OCI-LY1 (cell line): ENCODE measurements around the gene SMIM5.
A peak's percentile ranks its signal among the peaks of the same experiment; 100 is the strongest.
"Not testable (repeated sequence)": the region's sequence is repeated elsewhere in the genome, so short reads cannot be mapped to it uniquely, and the experiment has no call there.

ENCODE experiments used
- H2AFZ ChIP-seq: fragments of 200-600 bp; sonication (generic), shearing (Covaris generic); 2 replicates; pipeline ENCODE4 v1.6.0; 2014; ENCODE audit warnings: antibody characterized with exemption, mild to moderate bottlenecking, low read length
- H3F3A ChIP-seq: fragments of 200-600 bp; sonication (generic), shearing (Covaris generic); 2 replicates; pipeline ENCODE4 v1.6.0; 2014; ENCODE audit warnings: mild to moderate bottlenecking, antibody characterized with exemption, low read length, moderate library complexity; ENCODE audit not compliant: insufficient read depth
- H3K27ac ChIP-seq: fragments of 200-600 bp; sonication (generic); 2 replicates; pipeline ENCODE4 v1.5.1; 2014; ENCODE audit warnings: low read length, mixed run types, mild to moderate bottlenecking, low read depth; ENCODE audit not compliant: poor library complexity, severe bottlenecking
- H3K27me3 ChIP-seq: fragments of 200-600 bp; sonication (generic); 2 replicates; pipeline ENCODE4 v1.6.0; 2014; ENCODE audit warnings: antibody characterized with exemption, mild to moderate bottlenecking, low read length, moderate library complexity; ENCODE audit not compliant: insufficient read depth
- H3K36me3 ChIP-seq: fragments of 200-600 bp; sonication (generic); 2 replicates; pipeline ENCODE4 v1.6.1; 2014; ENCODE audit warnings: mild to moderate bottlenecking, antibody characterized with exemption, low read length, moderate library complexity, mixed read lengths; ENCODE audit not compliant: insufficient read depth
- H3K4me1 ChIP-seq: fragments of 200-600 bp; sonication (generic); 2 replicates; pipeline ENCODE4 v1.5.1; 2014; ENCODE audit warnings: mild to moderate bottlenecking, low read length, moderate library complexity; ENCODE audit not compliant: insufficient read depth, severe bottlenecking
- H3K4me2 ChIP-seq: fragments of 200-600 bp; sonication (generic), shearing (Covaris generic); 2 replicates; pipeline ENCODE4 v1.6.1; 2014; ENCODE audit warnings: low read length
- H3K4me3 ChIP-seq: fragments of 200-600 bp; sonication (generic); 2 replicates; pipeline ENCODE4 v1.5.1; 2014; ENCODE audit warnings: low read length, low read depth, mild to moderate bottlenecking, mixed read lengths; ENCODE audit not compliant: poor library complexity, severe bottlenecking
- H3K79me2 ChIP-seq: fragments of 200-600 bp; shearing (Covaris generic); 2 replicates; pipeline ENCODE4 v1.6.1; 2016; ENCODE audit warnings: mixed run types, low read length, mixed read lengths; ENCODE audit not compliant: insufficient read depth
- H3K9ac ChIP-seq: fragments of 200-600 bp; sonication (generic), shearing (Covaris generic); 2 replicates; pipeline ENCODE4 v1.6.1; 2014; ENCODE audit warnings: mild to moderate bottlenecking, low read length, mixed read lengths
- H3K9me2 ChIP-seq: fragments of 200-600 bp; sonication (generic), shearing (Covaris generic); 2 replicates; pipeline ENCODE4 v1.6.1; 2014; ENCODE audit warnings: low read depth, mild to moderate bottlenecking, low read length, mixed read lengths
- H3K9me3 ChIP-seq: fragments of 200-600 bp; shearing (Covaris generic); 2 replicates; pipeline ENCODE4 v1.6.1; 2014; ENCODE audit warnings: low read length, mixed read lengths
- H4K20me1 ChIP-seq: fragments of 200-600 bp; sonication (generic), shearing (Covaris generic); 2 replicates; pipeline ENCODE4 v1.6.0; 2016; ENCODE audit warnings: mild to moderate bottlenecking, low read length; ENCODE audit not compliant: insufficient read depth
- EZH2 ChIP-seq: fragments of 200-600 bp; sonication (generic), shearing (Covaris generic); IDR thresholded peaks from 2 replicates; pipeline ENCODE4 v1.8.0; 2017; ENCODE audit warnings: borderline replicate concordance, mixed run types, mild to moderate bottlenecking, antibody characterized with exemption, low read length, moderate library complexity, mixed read lengths
- TF ChIP-seq, protein P1 (sequence below): fragments of 200-600 bp; sonication (generic), shearing (Covaris generic); IDR thresholded peaks from 2 replicates; pipeline ENCODE4 v1.5.1; 2017; ENCODE audit warnings: mild to moderate bottlenecking, antibody characterized with exemption, low read length, moderate library complexity, mixed read lengths

Gene SMIM5

DNA sequence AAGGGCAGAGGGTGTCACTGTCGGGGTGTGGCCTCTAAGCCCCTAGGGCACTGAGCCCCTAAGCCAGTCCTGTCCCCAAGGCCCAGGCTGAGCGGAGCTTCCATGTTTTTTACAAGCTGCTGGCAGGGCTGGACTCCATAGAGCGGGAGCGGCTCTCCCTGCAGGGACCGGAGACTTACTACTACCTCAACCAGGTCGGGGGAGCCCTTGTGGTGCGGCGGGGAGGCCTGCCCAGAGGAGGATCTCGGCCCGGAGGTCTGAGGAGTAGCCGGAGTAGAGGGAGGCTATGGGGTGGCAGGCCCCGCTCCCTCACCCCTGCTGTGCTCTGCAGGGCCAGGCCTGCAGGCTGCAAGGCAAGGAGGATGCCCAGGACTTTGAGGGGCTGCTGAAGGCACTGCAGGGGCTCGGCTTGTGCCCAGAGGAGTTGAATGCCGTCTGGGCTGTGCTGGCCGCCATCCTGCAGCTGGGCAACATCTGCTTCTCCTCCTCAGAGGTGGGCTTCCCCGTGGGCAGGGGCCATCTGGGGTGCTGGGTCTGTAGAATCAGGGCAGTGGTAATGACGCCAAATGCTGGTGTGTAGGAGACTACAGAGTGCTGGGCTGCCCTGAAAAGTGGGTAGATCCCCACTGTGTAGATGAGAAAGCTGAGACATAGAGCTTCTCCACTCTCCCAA lies 40.8 kb upstream of the SMIM5 start:
- H3K4me3 ChIP-seq = no peak overlapping the region
- no peaks in the 10 kb centered on the region for H3K79me2 ChIP-seq
- no peak overlapping the region for H2AFZ ChIP-seq
- H3K27me3 ChIP-seq = peaks cover 27% of the 10 kb centered on the region
- no peak overlapping the region for H3K27ac ChIP-seq
- TF ChIP-seq EZH2 = no peak
- TF ChIP-seq, protein P1, sequence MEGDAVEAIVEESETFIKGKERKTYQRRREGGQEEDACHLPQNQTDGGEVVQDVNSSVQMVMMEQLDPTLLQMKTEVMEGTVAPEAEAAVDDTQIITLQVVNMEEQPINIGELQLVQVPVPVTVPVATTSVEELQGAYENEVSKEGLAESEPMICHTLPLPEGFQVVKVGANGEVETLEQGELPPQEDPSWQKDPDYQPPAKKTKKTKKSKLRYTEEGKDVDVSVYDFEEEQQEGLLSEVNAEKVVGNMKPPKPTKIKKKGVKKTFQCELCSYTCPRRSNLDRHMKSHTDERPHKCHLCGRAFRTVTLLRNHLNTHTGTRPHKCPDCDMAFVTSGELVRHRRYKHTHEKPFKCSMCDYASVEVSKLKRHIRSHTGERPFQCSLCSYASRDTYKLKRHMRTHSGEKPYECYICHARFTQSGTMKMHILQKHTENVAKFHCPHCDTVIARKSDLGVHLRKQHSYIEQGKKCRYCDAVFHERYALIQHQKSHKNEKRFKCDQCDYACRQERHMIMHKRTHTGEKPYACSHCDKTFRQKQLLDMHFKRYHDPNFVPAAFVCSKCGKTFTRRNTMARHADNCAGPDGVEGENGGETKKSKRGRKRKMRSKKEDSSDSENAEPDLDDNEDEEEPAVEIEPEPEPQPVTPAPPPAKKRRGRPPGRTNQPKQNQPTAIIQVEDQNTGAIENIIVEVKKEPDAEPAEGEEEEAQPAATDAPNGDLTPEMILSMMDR = no peak
- H4K20me1 ChIP-seq = no peaks in the 10 kb centered on the region
- H3K9me2 ChIP-seq = no peaks in the 10 kb centered on the region
- H3K4me2 ChIP-seq = no peak overlapping the region
- no peaks in the 10 kb centered on the region for H3K9me3 ChIP-seq
- no peaks in the 10 kb centered on the region for H3K36me3 ChIP-seq
- no peak overlapping the region for H3K9ac ChIP-seq
- H3K4me1 ChIP-seq = peaks cover 11% of the 10 kb centered on the region
- no peaks in the 10 kb centered on the region for H3F3A ChIP-seq

DNA sequence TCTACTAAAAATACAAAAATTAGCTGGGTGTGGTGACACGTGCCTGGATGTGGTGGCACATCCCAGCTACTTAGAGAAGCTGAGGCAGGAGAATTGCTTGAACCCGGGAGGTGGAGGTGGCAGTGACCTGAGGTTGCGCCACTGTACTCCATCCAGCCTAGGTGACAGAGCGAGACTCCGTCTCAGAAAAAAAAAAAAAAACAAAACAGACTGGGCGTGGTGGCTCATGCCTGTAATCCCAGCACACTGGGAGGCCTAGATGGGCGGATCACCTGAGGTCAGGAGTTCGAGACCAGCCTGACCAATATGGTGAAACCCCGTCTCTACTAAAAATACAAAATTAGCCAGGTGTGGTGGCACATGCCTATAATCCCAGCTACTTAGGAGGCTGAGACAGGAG lies 39.8 kb upstream of the SMIM5 start:
- H3K79me2 ChIP-seq, H3K9ac ChIP-seq, H3K4me3 ChIP-seq, H3K9me2 ChIP-seq, H4K20me1 ChIP-seq, H3K9me3 ChIP-seq, H3K27ac ChIP-seq, H3K4me2 ChIP-seq, H2AFZ ChIP-seq, H3F3A ChIP-seq, H3K36me3 ChIP-seq, H3K4me1 ChIP-seq: not testable (repeated sequence)
- peaks cover 27% of the 10 kb centered on the region for H3K27me3 ChIP-seq

DNA sequence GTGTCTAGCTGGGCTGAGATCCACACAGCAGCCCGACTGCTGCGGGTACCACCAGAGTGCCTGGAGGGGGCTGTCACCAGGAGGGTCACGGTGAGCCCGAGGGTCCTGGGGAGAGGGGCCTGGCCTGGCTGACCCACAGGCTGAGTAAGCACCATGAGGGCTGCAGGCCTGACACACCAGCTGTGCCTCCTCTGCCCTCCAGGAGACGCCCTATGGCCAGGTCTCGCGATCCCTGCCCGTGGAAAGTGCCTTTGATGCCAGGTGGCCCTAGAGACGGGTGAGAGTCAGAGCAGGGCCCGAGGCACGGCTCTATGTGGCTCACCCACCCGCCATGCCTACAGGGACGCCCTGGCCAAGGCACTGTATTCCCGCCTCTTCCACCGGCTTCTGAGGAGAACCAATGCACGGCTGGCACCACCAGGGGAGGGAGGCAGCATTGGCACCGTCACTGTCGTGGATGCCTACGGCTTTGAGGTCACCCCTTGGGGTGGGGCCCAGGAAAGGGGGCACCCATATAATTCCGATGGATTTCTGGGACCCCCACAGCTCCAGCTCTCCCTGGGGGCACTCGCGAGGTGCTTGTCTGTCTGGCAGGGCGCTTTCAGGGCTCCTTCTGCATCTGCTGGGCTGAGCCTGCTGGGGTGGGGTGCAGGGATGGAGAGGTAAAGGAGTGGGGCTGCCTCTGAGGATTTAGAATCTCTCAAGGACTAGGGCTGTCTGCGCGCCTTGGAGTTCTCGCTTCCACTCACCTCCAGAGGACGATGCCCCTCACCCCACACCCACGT lies 38.5 kb upstream of the SMIM5 start:
- H2AFZ ChIP-seq = no peak overlapping the region
- no peaks in the 10 kb centered on the region for H3F3A ChIP-seq
- no peak overlapping the region for H3K4me3 ChIP-seq
- H3K9me3 ChIP-seq = no peaks in the 10 kb centered on the region
- TF ChIP-seq, protein P1 = peak; percentile 12; the same call in 1 of the 2 replicates
- no peak for TF ChIP-seq EZH2
- H3K36me3 ChIP-seq = no peaks in the 10 kb centered on the region
- no peak overlapping the region for H3K27ac ChIP-seq
- H3K79me2 ChIP-seq = no peaks in the 10 kb centered on the region
- H3K27me3 ChIP-seq = peaks cover 23% of the 10 kb centered on the region
- H4K20me1 ChIP-seq = no peaks in the 10 kb centered on the region
- H3K9me2 ChIP-seq = no peaks in the 10 kb centered on the region
- H3K9ac ChIP-seq = no peak overlapping the region
- peaks cover under 1% of the 10 kb centered on the region for H3K4me1 ChIP-seq
- no peak overlapping the region for H3K4me2 ChIP-seq
